Adipocyte (in vitro differentiated cells): ENCODE results near the gene LAIR2.
A peak's percentile ranks its signal among the peaks of the same experiment; 100 is the strongest.

ENCODE experiments used
- DNase-seq: peaks from one replicate; pipeline ENCODE4 v3.0.0-alpha.2; 2015; ENCODE audit warnings: low read depth
- H3K27me3 ChIP-seq: replicated peaks from 2 replicates; pipeline ENCODE4 v1.7.0; 2013; ENCODE audit warnings: mild to moderate bottlenecking, low read length, moderate library complexity; ENCODE audit not compliant: control insufficient read depth, insufficient read depth
- H3K36me3 ChIP-seq: 2 replicates; pipeline ENCODE4 v1.7.0; 2013; ENCODE audit warnings: low read length, mild to moderate bottlenecking, moderate library complexity; ENCODE audit not compliant: control insufficient read depth, insufficient read depth, severe bottlenecking
- H3K4me1 ChIP-seq: 2 replicates; pipeline ENCODE4 v1.7.0; 2013; ENCODE audit warnings: mild to moderate bottlenecking, low read length, moderate library complexity; ENCODE audit not compliant: control insufficient read depth, insufficient read depth
- H3K4me3 ChIP-seq: 2 replicates; pipeline ENCODE4 v1.7.0; 2013; ENCODE audit warnings: mild to moderate bottlenecking, low read length, moderate library complexity
- H3K9ac ChIP-seq: 2 replicates; pipeline ENCODE4 v1.7.0; 2013; ENCODE audit warnings: mild to moderate bottlenecking, low read length, moderate library complexity
- H3K9me3 ChIP-seq: 2 replicates; pipeline ENCODE4 v1.7.0; 2013; ENCODE audit warnings: mild to moderate bottlenecking, low read length, moderate library complexity; ENCODE audit not compliant: control insufficient read depth

The LAIR2 gene

GRCh38 chr19:54469496-54469934 lies 33.1 kb upstream of the LAIR2 start:
- Histone ChIP-seq H3K4me3 (no peak overlapping the region), H3K4me1 (peaks cover 16% of the 10 kb centered on the region), H3K36me3 (no peaks in the 10 kb centered on the region), H3K9ac (no peak overlapping the region), H3K27me3 (peaks cover under 1% of the 10 kb centered on the region), H3K9me3 (no peaks in the 10 kb centered on the region)
- DNase-seq: no peak

- DNase-seq: no peak
- no peaks in the 10 kb centered on the region for H3K9me3 ChIP-seq
- peak overlapping the region; percentile 75 for H3K4me3 ChIP-seq
- no peaks in the 10 kb centered on the region for H3K36me3 ChIP-seq
- H3K27me3 ChIP-seq: peaks cover 4% of the 10 kb centered on the region
- peaks cover 16% of the 10 kb centered on the region for H3K4me1 ChIP-seq
- peak overlapping the region; percentile 62 for H3K9ac ChIP-seq
These were observed 32.2 kb upstream of the LAIR2 start for GRCh38 chr19:54470276-54470887.

GRCh38 chr19:54470991-54471782 lies 31.4 kb upstream of the LAIR2 start:
- peak overlapping the region; percentile 75 for H3K4me3 ChIP-seq
- peaks cover 16% of the 10 kb centered on the region for H3K4me1 ChIP-seq
- no peaks in the 10 kb centered on the region for H3K9me3 ChIP-seq
- peak overlapping the region; percentile 62 for H3K9ac ChIP-seq
- peak; percentile 30 for DNase-seq
- no peaks in the 10 kb centered on the region for H3K36me3 ChIP-seq
- H3K27me3 ChIP-seq: peaks cover 4% of the 10 kb centered on the region

GRCh38 chr19:54473071-54473891 lies 29.4 kb upstream of the LAIR2 start, which contains the start of gene CDC42EP5:
Gene CDC42EP5 (minus strand): TSS chr19:54473296. CDS start chr19:54465547, 7,749 bp downstream.
- H3K36me3 ChIP-seq: no peaks in the 10 kb centered on the region
- H3K9me3 ChIP-seq: no peaks in the 10 kb centered on the region
- H3K4me3 ChIP-seq: peak within 1 kb of the TSS; percentile 80
- peak within 1 kb of the TSS; percentile 75 for H3K9ac ChIP-seq
- peak; percentile 95 for DNase-seq
- H3K4me1 ChIP-seq: peaks cover 16% of the 10 kb centered on the region
- peaks cover 4% of the 10 kb centered on the region for H3K27me3 ChIP-seq

- DNase-seq: no peak
- Histone ChIP-seq H3K4me1 (peaks cover 16% of the 10 kb centered on the region), H3K36me3 (no peaks in the 10 kb centered on the region), H3K9me3 (no peaks in the 10 kb centered on the region), H3K9ac (no peak overlapping the region), H3K4me3 (no peak overlapping the region), H3K27me3 (peaks cover 4% of the 10 kb centered on the region)
These were observed 28.7 kb upstream of the LAIR2 start for GRCh38 chr19:54473892-54474372.

GRCh38 chr19:54475706-54476105 lies 26.9 kb upstream of the LAIR2 start:
- H3K4me3 ChIP-seq: no peak overlapping the region
- H3K9ac ChIP-seq: no peak overlapping the region
- peaks cover 8% of the 10 kb centered on the region for H3K27me3 ChIP-seq
- H3K4me1 ChIP-seq: peaks cover 13% of the 10 kb centered on the region
- H3K36me3 ChIP-seq: no peaks in the 10 kb centered on the region
- no peaks in the 10 kb centered on the region for H3K9me3 ChIP-seq
- DNase-seq: no peak

GRCh38 chr19:54477650-54478049 lies 25.0 kb upstream of the LAIR2 start:
- no peaks in the 10 kb centered on the region for H3K9me3 ChIP-seq
- H3K4me3 ChIP-seq: no peak overlapping the region
- DNase-seq: no peak

GRCh38 chr19:54478677-54479266 lies 23.9 kb upstream of the LAIR2 start:
- no peak overlapping the region for H3K4me3 ChIP-seq

More at GRCh38 chr19:54477650-54478049, 25.0 kb upstream of the LAIR2 start:
- Histone ChIP-seq H3K36me3 (no peaks in the 10 kb centered on the region), H3K9ac (no peak overlapping the region), H3K27me3 (peaks cover 8% of the 10 kb centered on the region), H3K4me1 (peaks cover 7% of the 10 kb centered on the region)

GRCh38 chr19:54480051-54480450 lies 22.6 kb upstream of the LAIR2 start:
- H3K36me3 ChIP-seq: no peaks in the 10 kb centered on the region
- no peak overlapping the region for H3K4me3 ChIP-seq
- DNase-seq: no peak
- no peaks in the 10 kb centered on the region for H3K9me3 ChIP-seq
- peaks cover 10% of the 10 kb centered on the region for H3K27me3 ChIP-seq
- no peaks in the 10 kb centered on the region for H3K4me1 ChIP-seq
- H3K9ac ChIP-seq: no peak overlapping the region

More at GRCh38 chr19:54478677-54479266, 23.9 kb upstream of the LAIR2 start:
- no peaks in the 10 kb centered on the region for H3K36me3 ChIP-seq
- H3K9ac ChIP-seq: no peak overlapping the region
- DNase-seq: peak; percentile 85
- no peaks in the 10 kb centered on the region for H3K9me3 ChIP-seq
- peaks cover 9% of the 10 kb centered on the region for H3K27me3 ChIP-seq
- peaks cover under 1% of the 10 kb centered on the region for H3K4me1 ChIP-seq

GRCh38 chr19:54481326-54481930 lies 21.2 kb upstream of the LAIR2 start:
- Histone ChIP-seq H3K36me3 (no peaks in the 10 kb centered on the region), H3K27me3 (peaks cover 10% of the 10 kb centered on the region), H3K9me3 (no peaks in the 10 kb centered on the region), H3K9ac (no peak overlapping the region), H3K4me1 (no peaks in the 10 kb centered on the region), H3K4me3 (no peak overlapping the region)
- DNase-seq: peak; percentile 87
